DMS114 treated with DMSO at 0.1 percent for 48 hours (cell line): ENCODE data around the gene ENTR1.

Source experiments
- DNase-seq: peaks from one replicate; lab custom pipeline; 2025; ENCODE audit not compliant: unreplicated experiment; lab: John Stamatoyannopoulos, UW

The ENTR1 gene

DNA sequence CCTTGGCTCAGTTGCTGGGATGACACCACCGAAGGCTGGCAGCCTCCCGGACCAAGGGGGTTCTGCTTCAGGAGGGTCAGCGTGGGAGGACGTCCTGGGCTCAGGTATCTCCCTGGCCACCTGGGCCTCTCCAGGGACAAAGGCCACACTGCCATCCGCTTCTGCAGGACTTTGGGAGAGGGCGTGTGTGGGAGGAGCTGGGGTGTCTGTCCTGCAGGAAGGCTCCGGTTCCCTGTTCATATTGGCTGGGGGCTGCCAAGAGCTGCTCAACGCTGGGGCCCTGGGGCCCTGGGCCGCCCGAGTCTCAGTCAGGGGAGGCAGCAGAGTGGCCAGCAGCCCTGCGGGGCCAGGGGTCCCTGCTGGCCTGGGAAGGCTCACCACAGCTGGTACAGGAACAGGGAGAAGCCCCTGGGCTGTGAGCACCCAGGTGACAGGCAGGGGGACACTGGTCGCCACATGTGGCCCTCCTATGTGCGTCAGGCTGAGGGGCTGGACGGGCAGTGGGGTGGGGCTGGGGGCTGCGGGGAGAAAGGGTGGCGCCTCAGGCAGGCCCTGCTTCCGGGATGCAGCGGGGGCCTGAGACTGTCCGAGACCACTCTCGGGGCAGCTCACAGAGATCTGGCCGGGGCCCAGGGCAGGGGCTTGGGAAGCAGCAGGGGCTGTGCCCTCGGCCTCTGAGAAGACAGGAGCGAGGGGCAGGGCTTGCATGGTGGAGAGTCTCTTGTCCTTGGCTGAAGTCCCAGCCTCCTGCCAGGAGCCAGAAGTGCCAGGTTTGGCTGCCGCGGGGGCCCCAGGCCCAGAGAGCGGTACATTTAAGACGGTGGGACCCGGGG lies 32.0 kb downstream of the ENTR1 start:
- no peak for DNase-seq

DNA sequence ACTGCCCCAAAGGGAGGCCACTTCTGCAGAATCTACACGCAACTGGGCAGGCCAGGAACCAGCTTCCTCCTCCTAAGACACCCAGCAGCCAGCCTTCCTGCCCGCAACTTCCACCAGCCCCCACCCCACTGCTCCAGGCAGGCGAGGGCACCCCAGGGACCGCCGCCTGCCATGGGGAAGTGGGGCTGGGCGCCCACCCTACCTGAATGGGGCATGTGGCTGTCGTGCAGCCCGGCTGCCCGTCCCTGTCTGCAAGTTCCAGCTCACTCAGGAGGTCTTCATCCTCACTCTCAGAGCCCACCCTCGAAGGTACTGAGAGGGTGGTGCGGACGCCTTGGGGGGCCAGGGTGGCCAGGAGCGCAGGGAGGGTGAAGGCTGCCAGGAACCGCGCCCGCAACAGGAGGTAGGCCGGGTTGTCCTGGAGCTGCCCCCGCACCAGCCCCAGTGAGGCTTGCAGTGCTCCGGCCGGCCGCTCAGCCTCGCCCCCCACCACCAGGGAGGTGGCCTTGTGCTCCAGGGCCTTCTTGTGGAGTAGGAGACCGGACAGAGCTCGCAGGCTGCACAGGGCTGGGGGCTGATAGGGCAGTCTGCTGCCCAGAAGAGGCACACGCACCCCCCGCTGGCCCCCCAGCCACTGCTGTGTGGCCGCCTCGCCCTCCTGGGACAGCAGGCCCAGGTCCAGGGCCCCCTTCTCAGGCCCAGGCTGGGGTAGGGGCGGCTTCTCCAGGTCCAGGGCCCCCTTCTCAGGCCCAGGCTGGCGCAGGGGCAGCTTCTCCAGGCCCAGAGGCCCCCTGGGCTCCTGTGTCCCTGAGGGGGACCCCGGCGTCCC lies 32.9 kb downstream of the ENTR1 start:
- DNase-seq: no peak

DNA sequence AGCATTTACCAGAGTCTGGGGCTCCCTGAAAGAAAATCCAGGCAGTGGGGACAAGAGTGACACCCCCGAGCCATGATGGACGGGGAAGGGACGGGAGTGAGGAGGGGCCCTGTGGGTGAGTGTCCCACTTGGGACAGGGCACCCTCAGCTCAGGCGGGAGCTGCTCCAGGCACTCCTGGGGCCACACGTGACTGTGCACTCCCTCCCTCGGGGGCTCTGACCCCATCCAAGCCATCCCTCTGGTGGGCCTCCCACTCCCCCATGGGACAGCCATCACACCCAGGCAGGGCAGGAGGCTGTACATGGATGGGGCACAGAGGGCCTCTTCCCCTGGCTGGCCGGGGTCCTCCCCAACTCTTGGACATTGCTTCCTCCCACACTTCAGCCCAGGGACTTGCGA lies 34.0 kb downstream of the ENTR1 start:
- DNase-seq: no peak

DNA sequence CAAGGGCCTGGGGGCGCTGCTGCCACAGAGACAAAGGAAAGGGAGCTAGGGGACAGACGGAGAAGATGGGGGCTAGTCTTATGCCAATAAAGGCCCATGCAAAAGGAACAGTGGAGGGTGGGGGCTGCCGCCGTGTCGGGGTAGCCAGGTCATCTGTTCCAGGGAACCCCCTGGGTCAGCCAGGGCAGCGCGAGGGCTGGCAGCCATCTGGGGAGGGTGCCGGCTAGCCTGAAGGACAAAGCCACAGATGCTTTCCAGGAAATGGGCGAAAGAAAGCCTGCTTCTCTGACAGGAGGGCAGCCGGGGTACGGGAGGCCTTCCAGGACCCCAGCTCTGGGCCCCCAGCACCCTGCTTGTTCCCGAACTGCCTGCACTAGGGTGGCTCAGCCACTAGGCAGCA lies 35.3 kb downstream of the ENTR1 start:
- no peak for DNase-seq

DNA sequence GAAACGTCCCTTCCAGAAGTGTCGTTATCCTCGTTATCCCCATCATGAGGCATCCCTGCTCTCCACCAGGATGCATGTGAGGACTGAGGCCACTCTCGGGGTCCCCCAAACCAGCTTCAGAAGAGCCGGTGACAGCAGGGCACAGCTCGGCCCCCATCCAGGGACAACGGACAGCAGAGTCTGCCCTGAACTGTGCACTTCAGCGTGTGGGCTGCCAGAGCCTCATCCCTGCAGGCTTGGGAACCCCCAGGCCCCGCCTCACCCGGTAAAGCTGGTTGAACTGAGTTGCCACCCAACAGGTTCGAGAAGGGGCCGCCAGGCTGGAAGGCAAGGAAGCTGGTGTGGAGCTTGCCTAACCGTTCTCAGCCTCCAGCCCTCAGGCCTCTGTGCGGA lies 36.2 kb downstream of the ENTR1 start:
- no peak for DNase-seq

DNA sequence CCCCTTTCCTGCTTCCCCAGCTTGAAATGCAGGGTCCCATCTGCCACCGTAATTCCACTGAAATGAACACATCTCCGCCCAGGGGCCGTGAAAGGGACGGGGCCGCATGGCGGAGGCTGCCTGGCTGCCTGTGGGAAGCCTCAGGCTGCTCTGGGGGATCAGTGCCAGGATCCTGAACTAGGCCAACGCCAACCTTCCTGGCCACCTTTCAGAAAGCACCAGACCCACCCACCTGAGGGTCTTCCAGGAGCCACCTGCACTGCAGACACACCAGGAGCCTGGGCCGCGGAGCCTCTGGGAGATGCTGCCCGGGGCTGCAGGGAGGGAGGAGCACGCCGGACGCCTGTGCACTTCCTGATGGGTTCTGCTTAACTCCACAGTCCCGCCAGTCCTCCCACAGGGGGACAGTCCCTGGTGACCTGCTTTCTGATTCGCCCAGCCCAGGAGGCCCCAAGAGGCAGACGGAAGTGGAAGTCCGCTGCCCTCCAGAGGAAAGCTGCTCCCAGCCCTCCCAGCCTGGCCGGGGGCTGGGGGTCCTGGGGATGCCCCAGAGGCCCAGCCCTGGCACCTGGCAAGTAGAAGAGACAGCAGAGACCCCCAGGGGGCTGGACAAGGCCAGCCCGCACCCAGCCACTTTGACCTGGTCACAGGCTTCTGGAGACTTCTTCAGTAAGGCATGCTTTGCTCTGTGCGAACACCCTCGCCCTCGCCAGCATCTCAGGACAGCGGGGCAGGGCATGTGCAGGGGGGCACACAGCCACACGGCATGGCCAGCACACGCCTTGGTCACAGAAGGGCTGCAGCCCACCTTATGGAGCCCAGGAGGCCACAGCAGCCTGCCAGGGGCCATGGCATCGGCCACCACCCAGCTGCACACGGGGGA lies 36.9 kb downstream of the ENTR1 start, which contains the start of gene CARD9:
Gene CARD9, minus strand, starts transcription at position 370 of the 883 bp plus-strand sequence. CDS start 1,591 bp downstream, outside the sequence.
- no peak for DNase-seq

DNA sequence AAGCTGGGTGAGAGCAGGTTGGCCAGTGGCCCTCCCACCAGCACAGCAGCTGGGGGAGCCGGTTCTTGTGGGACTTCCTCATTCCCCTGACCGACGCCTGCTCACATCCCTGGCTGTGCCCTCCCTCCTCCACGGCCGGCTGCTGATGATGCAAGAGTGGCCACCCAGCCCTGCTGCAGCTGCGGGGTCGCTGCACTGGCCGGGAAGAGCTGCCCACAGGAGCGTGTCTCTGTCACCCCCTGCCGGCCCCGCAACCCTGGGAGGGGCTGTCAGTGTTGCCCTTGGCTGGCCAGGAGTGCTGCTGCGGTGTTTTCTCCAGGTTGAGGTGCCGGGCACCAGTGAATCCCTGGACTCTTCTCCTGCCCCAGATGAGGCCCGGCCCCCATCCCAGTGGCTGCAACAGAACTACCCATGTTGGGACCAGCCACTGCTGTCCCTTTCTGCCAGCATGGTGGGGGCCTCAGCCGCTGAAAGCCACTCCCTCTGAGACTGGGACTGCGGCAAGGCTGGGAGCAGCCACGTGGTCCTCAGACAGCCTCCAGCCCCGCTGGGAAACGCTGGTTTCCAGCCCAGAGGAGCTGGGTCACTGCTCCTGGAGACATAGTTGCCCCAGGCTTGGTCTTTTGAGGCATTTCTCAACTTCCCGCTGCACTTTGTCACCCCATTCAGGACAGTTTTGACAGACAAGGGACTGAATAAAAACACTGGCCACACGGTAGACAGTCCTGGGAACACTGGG lies 37.7 kb downstream of the ENTR1 start:
- DNase-seq: no peak

DNA sequence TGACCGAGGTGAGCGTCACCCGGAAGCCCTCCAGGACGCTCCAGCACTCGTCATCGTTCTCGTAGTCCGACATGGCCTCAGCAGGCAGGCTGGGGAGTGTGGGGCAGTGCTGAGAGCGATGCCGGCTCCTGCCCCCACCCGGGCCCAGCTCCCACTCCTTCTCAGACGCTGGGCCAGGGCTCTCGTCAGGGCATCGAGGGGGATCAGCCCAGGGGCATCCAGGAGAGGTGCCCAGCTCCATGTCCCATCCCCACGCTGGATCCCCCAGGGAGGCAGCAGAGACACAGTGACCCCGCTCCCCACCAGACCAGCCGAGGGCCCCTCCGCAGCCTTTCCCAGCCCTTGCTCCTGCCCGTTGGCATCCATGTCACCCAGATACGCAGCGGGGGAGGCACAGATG lies 38.4 kb downstream of the ENTR1 start:
- no peak for DNase-seq

DNA sequence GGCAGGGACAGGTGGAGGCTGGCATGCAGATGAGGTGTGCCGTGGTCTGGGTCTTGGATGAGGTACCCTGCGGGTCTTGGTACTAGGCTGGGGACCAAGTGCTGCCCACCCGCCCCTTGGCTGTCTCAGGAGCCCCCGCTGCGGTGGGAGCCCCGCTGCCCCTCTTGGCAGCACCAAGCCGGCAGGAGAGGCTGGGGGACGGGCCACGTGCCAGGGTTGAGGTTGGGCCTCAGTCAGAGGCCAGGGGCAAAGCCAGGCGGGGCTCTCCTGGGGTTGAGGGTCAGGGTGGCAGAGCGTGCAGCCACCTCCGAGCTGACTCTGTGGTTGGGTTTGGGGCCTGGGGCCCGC lies 38.9 kb downstream of the ENTR1 start:
- no peak for DNase-seq

DNA sequence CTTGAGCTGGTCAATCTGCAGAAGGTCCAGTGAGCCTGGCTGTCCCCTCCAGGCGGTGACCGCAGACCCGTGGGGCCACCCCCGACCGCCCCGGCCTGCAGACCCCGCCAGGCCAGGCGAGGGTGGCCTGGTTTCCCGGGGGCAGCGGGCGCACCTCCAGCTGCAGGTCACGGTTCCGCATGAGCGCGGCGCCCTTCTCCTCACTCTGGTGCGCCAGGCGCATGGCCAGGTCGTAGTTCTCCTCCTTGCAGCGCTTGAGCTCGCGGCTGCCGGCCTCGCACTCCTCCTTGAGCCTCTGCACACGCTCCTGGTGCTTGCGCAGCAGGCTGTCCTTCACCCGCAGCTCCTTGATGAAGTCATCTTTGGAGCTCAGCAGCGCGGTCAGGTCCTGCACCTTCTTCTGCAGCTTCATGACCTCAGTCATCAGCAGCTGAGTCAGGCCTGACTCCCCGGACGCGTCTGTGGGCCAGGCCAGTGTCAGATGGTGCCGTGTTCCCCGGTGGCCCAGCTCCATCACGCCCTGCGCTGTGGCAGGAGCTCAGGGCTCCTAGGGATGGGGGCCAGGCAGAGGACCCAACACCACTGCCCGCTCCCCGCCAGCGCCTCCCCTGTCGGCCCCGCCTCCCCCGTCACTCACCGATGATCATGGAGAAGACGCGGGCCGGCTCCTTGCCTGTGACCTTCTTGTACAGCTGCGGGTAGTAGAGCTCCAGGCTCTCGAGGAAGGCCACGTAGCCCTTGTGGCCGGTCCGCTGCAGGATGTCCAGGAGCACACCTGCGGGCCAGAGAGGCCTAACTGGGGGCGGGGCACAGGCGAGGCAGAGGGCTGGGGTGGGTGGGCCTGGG lies 39.5 kb downstream of the ENTR1 start:
- no peak for DNase-seq

DNA sequence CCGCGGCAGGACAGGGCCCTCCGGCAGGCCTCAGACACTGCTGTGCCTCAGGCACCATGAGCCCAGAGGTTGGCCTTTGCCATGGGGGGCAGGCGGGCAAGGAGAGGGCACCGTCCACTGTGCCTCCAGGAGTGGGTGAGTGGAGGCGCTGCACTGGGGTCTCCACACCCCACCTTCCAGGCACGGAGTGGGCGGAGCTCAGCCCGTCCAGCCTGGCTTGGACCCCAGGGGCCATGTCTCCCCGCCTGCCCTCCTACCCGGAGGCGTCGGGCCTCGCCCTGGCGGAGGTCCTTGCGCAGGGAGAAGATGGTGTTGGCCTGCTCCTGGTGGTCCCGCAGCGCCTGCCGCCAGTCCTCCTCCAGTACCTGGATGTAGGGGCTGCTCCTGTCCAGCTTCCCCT lies 40.4 kb downstream of the ENTR1 start:
- DNase-seq: no peak

DNA sequence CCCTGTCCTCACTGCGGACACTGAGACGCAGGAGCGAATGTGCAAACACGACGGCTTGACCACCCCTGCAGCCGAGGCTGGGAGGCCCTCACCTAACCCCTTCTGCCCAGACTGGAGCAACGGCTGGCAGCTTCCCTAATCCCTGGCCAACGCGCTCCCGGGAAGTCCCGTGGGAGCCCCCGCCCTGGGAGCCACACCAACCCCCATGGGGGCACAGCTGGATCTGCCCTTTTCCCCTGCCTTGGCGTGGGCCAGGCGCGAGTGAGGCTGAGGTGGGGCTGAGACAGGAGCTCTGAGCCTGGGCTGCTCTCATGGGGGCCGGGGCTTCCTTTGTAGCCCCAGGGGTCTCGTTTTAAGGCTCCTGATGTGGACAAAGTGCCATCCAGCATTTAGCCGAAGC lies 42.2 kb downstream of the ENTR1 start:
- no peak for DNase-seq

DNA sequence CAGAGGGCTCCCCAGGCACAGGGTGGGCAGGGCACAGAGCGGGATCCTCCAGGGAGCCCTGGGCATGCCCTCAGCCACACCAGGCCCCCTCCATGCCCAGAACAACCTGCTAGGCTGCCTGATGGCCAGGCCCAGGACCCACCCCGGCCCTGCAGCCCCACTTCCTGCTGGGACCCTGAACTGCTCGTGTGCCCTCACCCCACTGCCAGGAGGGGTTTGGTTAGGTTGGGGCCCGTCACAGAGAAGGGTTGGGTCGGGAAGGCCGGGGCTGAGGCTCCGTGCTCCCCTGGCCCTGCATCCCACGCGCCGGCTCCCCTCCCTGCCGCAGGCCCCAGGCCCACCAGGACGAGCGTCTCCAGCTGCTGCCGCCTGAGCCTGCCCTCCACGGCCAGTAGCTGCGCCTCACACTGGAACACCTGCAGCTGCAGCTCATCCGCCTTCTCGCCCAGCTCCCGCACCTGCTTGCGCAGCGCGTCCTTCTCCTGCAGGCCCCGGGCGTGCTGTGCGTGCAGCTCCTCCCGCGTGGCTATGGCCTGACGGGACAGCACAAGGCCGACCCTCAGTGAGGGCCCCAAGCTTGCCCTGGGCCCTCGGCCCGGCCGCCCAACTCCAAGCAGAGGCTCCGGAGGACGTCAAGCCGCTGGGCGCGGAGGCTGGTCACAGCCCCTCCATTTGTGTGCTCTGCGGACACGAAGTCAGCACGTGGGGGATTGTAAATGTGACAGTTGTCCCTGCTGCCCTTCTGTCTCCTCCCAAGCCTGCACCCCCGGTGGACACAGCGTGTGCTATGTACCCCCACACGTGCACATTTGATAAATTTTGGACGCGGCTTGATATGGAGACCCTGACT lies 42.9 kb downstream of the ENTR1 start:
- no peak for DNase-seq

DNA sequence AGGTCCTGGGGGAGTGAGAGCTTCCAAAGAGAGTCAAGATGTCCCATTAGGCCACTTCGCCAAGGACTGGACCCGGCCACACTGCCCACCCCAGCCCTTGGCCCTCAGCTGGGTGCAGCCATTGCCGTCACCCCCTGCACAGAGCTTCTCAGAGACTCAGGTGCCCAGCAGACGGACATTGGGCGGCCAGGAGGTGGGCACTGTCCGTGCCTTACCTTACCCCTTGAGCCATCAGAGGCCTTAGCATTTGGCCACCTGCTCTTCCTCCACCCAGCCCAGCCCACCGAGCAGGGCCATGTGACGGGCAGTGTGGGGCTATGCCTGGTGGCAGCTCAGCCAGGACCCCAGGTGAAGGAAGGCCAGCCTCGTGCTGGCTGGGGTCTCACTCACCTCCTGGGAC lies 43.6 kb downstream of the ENTR1 start:
- DNase-seq: no peak

DNA sequence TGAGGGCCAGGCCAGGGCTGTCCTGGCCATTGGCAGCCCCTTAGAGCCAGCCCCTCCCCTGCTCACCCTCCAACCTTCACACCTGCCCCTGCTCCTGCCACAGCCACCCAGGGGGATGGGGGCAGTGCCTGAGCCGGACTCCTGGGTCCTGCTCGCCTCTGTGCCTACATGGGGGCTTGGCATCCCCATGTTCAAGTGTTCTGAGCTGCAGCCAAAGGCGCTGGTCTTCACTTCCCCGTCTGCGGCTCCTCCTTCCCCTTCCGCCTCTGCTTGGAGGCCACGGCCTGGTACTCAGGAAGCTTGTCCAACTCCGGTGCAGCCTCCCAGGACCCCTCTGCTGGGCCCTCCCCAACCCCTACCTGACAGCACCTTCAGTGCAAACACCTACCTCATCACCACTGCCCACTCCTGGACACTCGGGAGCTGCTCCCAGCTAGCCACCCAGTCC lies 44.6 kb downstream of the ENTR1 start:
- DNase-seq: no peak

DNA sequence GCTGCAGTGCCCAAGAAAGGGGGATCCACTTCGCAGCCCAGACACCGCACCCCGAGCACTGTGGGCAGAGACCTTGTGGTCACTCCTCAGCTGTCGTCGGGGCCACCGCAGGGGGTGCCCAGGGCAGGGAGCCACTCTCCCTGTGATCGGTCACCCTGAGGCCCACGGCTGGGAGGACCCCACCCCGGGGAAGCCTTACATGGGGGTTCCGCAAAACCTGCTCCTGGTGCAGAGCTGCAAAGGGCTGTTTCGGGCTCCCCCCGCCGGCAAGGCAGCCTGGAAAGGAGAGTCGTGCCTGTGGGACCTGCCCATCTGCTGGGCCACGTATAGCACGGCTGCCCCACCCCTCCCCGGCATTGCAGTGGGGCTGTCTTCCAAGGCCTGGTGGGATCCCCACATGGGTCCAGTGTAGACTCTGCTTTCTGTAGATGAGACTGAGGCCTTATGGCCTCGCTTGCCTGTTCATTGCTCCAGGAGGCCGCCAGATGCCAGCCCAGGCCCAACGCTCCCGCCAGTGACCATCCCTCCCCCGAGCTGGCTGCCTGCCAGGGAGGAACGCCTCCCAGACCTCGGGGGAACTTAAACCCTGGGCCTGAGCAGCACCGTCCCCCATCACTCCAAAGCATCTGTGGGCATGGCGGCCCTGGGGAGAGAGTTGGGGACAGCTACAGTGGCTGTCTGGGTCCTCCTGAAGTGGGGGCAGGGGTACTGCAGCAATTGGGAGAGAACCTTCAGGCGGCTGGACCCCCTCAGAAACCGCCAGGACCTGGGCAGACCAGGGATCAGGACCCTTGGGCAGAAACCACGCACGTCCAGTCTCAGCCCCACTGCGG lies 45.3 kb downstream of the ENTR1 start:
- DNase-seq: no peak

DNA sequence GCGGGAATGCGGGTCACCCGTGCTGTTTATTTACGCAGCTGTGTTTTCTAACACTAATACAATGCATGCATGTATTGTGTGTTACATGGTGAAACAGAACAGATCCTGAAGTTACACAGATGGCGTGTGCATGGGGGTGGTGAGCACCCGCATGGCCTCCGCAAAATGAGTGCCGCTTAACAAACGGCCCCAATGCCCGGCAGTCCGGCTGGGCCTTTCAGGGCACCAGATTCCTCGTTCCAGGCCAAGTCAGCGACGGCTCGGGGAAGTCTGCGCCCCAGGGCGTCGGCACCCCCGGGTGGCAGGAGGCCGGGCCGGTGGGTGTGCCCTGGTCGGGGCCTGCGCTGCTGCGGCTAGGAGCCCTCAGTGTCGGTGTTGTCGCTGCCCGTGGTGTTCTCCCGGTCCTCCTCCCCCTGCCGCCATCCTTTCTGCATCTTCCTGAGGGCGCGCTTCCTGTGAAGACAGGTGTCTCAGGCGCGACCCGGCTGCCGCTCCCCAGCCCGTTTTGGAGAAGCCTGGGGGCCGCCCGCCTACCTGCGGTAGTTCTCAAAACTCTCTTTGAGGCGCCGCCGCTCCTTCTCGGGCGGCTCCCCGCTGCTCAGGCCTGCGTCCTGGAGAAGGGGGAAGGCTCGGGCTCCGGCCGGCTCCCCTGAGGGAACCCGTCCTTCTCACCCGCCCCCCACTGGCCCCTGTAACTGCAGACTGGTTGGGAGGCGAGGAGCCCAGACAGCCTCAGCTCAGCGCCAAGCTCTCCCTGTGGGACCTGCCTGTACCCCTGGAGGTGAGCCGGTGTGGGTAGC lies 46.3 kb downstream of the ENTR1 start:
- no peak for DNase-seq
